PC-3 (cell line): ENCODE measurements around the gene MCM9. TPM values are rescaled to one million over a fixed set of nuclear protein-coding genes. Genes with fewer than 3 reads are reported as not detected.

ENCODE experiments used
- ATAC-seq: fragments of 200-7000 bp; cut with Tn5 transposase; 2 replicates; pipeline ENCODE4 v1.9.1; 2020; ENCODE audit warnings: mild to moderate bottlenecking, moderate library complexity
- BruUV-seq: library from RNA; stranded (reverse); fragments of 400-500 nt; replicated peaks from 2 replicates; lab custom pipeline; 2021; lab: Mats Ljungman, UMichigan
- CTCF ChIA-PET: fragments of 300-600 bp; sonication (Branson Sonifier 250); formaldehyde crosslinking; loops from one replicate; lab custom pipeline; 2022; ENCODE audit warnings: antibody characterized with exemption; lab: Charles Lee
- POLR2A ChIA-PET: fragments of 300-600 bp; sonication (Branson Sonifier 250); formaldehyde crosslinking; loops from one replicate; lab custom pipeline; 2022; ENCODE audit warnings: antibody characterized with exemption; ENCODE audit not compliant: unreplicated experiment; lab: Charles Lee
- DNase-seq: peaks from one replicate; pipeline ENCODE4 v3.0.0-alpha.2; 2015
- H2AFZ ChIP-seq: fragments of 300-600 bp; sonication (generic); 2 replicates; pipeline ENCODE4 v1.6.0; 2016; ENCODE audit warnings: antibody characterized with exemption, low read length
- H3F3A ChIP-seq: fragments of 300-600 bp; sonication (generic); one replicate; pipeline ENCODE4 v1.6.0; 2017; ENCODE audit warnings: antibody characterized with exemption, low read length, control low read depth, mild to moderate bottlenecking; ENCODE audit not compliant: unreplicated experiment
- H3K27ac ChIP-seq: fragments of 300-600 bp; sonication (generic); 2 replicates; pipeline ENCODE4 v1.5.1; 2016; ENCODE audit warnings: mild to moderate bottlenecking, low read length
- H3K27me3 ChIP-seq: fragments of 300-600 bp; sonication (generic); 2 replicates; pipeline ENCODE4 v1.6.1; 2016; ENCODE audit warnings: low read length, mixed read lengths
- H3K36me3 ChIP-seq: fragments of 300-600 bp; sonication (generic); 2 replicates; pipeline ENCODE4 v1.6.1; 2016; ENCODE audit warnings: low read depth, mixed run types, low read length, mixed read lengths
- H3K4me1 ChIP-seq: fragments of 300-600 bp; sonication (generic); 2 replicates; pipeline ENCODE4 v1.5.1; 2016; ENCODE audit warnings: low read length; ENCODE audit not compliant: insufficient read depth
- H3K4me2 ChIP-seq: fragments of 300-600 bp; sonication (generic); 2 replicates; pipeline ENCODE4 v1.6.0; 2016; ENCODE audit warnings: low read length
- H3K4me3 ChIP-seq: fragments of 300-600 bp; sonication (generic); 2 replicates; pipeline ENCODE4 v1.5.1; 2016; ENCODE audit warnings: mild to moderate bottlenecking, low read length, mixed read lengths
- H3K79me2 ChIP-seq: fragments of 300-600 bp; sonication (generic); 2 replicates; pipeline ENCODE4 v1.6.1; 2017; ENCODE audit warnings: low read length, mixed read lengths
- H3K9ac ChIP-seq: fragments of 300-600 bp; sonication (generic); 2 replicates; pipeline ENCODE4 v1.6.0; 2016; ENCODE audit warnings: mild to moderate bottlenecking, low read length
- H3K9me2 ChIP-seq: fragments of 300-600 bp; sonication (generic); replicated peaks from 2 replicates; pipeline ENCODE4 v1.6.1; 2016; ENCODE audit warnings: mixed run types, low read length, mixed read lengths
- H3K9me3 ChIP-seq: fragments of 300-600 bp; sonication (generic); 2 replicates; pipeline ENCODE4 v1.6.1; 2016; ENCODE audit warnings: low read length, mixed read lengths
- H4K20me1 ChIP-seq: fragments of 300-600 bp; sonication (generic); 2 replicates; pipeline ENCODE4 v1.6.1; 2016; ENCODE audit warnings: low read length, mixed read lengths
- EZH2 ChIP-seq: fragments of 300-600 bp; sonication (generic); IDR thresholded peaks from one replicate; pipeline ENCODE4 v1.6.1; 2017; ENCODE audit warnings: antibody characterized with exemption, mild to moderate bottlenecking, low read length; ENCODE audit not compliant: unreplicated experiment
- EZH2phosphoT487 ChIP-seq: fragments of 300-600 bp; sonication (generic); IDR thresholded peaks from 2 replicates; pipeline ENCODE4 v1.6.1; 2018; ENCODE audit warnings: mild to moderate bottlenecking, antibody characterized with exemption, low read length, borderline replicate concordance
- intact Hi-C: fragments of 100-400 bp; cut with micrococcal nuclease; formaldehyde crosslinking; loops from 2 replicates; pipeline ENCODE4 v1.9.0; 2023
- total RNA-seq: library from RNA; depleted of rRNA; stranded (reverse); fragments of >200 nt; gene quantifications from 2 replicates; pipeline ENCODE4 v1.2.3, GENCODE V29; 2014
- TF ChIP-seq, protein P1 (sequence below): fragments of 300-600 bp; sonication (generic); conservative IDR thresholded peaks from 2 replicates; pipeline ENCODE4 v1.5.1; 2017; ENCODE audit warnings: antibody characterized with exemption, low read depth, mild to moderate bottlenecking, low read length

Gene MCM9
- total RNA-seq, 1 experiment from 2014 or later: 5.8 TPM

DNA sequence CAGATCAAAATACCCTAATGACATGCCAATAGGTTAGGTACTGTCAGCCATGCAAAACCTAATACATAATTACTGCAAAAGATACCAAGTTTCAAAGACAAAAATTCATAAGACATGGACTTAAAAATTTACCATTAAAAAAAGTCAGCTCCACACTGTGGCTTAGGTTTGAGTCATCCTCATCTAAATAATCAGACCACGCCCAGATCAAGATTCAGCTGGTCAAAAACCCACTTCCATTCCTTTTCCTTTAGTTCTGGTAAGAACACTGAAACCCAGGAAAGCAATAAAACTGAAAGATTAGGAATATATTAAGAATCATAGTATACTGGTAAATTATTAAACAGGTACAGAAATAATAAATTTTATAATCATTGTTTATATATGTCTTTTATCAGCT, 122.0 kb downstream of the MCM9 start:
- intact Hi-C loops: no loop called here
- Histone ChIP-seq H3K4me1 (peaks cover 4% of the 10 kb centered on the region; the same call in 1 of the 2 replicates), H3K27me3 (no peaks in the 10 kb centered on the region), H3K4me3 (no peak overlapping the region), H3K9me2 (no peaks in the 10 kb centered on the region), H4K20me1 (no peaks in the 10 kb centered on the region), H3K27ac (no peak overlapping the region), H3K9me3 (no peaks in the 10 kb centered on the region), H3K36me3 (no peaks in the 10 kb centered on the region), H2AFZ (no peak overlapping the region), H3K4me2 (no peak overlapping the region), H3K79me2 (no peaks in the 10 kb centered on the region), H3K9ac (no peak overlapping the region), H3F3A (no peaks in the 10 kb centered on the region)
- DNase-seq (peak; percentile 19), ATAC-seq (0 out of 2 replicates have a peak, but pooled peaks have one; percentile 24)
- TF ChIP-seq EZH2: no peak
- no peak for TF ChIP-seq EZH2phosphoT487
- TF ChIP-seq, protein P1, sequence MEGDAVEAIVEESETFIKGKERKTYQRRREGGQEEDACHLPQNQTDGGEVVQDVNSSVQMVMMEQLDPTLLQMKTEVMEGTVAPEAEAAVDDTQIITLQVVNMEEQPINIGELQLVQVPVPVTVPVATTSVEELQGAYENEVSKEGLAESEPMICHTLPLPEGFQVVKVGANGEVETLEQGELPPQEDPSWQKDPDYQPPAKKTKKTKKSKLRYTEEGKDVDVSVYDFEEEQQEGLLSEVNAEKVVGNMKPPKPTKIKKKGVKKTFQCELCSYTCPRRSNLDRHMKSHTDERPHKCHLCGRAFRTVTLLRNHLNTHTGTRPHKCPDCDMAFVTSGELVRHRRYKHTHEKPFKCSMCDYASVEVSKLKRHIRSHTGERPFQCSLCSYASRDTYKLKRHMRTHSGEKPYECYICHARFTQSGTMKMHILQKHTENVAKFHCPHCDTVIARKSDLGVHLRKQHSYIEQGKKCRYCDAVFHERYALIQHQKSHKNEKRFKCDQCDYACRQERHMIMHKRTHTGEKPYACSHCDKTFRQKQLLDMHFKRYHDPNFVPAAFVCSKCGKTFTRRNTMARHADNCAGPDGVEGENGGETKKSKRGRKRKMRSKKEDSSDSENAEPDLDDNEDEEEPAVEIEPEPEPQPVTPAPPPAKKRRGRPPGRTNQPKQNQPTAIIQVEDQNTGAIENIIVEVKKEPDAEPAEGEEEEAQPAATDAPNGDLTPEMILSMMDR: no peak
- ChIA-PET POLR2A (interaction anchor here (0.5 kb wide), 1 partner anchor 81 kb away, joined by 3 read pairs; no protein-coding TSS in a partner anchor), CTCF (interaction anchor here (0.6 kb wide), 1 partner anchor 207 kb away, joined by 5 read pairs; no protein-coding TSS in a partner anchor)
- no TSS peak for BruUV-seq

DNA sequence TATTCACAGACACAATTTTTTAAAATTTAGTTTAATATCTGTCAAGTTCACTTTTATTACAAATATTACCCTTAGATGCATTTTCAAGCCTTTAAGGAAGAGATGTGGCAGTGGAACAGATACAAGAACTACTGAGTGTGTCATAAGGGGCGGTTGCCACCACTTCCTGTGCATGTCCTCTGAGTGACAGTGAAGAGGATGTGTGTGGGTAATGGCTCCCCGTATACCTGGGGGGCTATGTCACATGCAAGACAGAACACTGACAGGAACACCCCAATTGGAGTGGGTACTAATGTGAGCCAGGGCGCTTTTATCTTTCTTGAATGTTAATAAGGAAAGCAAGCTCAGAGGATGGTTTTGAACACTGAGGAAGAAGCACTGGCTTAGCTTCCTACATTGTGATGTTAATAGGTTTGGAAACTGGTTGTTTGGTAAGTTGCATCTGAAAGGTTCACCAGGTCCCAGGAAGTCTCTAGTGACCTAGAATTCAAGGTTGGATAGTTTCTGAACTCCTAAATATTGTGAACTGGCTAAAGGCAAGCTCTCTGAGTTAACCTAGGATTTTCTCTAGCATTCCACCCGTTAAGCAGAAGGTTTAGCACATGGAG, 124.4 kb downstream of the MCM9 start:
- intact Hi-C loops: no loop called here
- H3K9ac ChIP-seq: no peak overlapping the region
- H3K27me3 ChIP-seq: no peaks in the 10 kb centered on the region
- H3K27ac ChIP-seq: no peak overlapping the region
- H3K9me2 ChIP-seq: no peaks in the 10 kb centered on the region
- no peak overlapping the region for H3K4me2 ChIP-seq
- no TSS peak for BruUV-seq
- ATAC-seq: no peak
- H3K36me3 ChIP-seq: no peaks in the 10 kb centered on the region
- H2AFZ ChIP-seq: no peak overlapping the region
- H3K79me2 ChIP-seq: no peaks in the 10 kb centered on the region
- CTCF ChIA-PET: no interaction called here
- no peak overlapping the region for H3K4me3 ChIP-seq
- no peaks in the 10 kb centered on the region for H3K9me3 ChIP-seq
- DNase-seq: no peak
- POLR2A ChIA-PET: no interaction called here
- H4K20me1 ChIP-seq: no peaks in the 10 kb centered on the region
- H3K4me1 ChIP-seq: peaks cover 4% of the 10 kb centered on the region; the same call in 1 of the 2 replicates
- TF ChIP-seq, protein P1: no peak
- TF ChIP-seq EZH2phosphoT487: no peak
- TF ChIP-seq EZH2: no peak
- H3F3A ChIP-seq: no peaks in the 10 kb centered on the region
